ENCODE results near the gene UST. TPM values are rescaled to one million over a fixed set of nuclear protein-coding genes. Genes with fewer than 3 reads are reported as not detected.

The UST gene
- total RNA-seq, 2 experiments from 2014 or later, result 1.4 to 4.1 TPM

DNA sequence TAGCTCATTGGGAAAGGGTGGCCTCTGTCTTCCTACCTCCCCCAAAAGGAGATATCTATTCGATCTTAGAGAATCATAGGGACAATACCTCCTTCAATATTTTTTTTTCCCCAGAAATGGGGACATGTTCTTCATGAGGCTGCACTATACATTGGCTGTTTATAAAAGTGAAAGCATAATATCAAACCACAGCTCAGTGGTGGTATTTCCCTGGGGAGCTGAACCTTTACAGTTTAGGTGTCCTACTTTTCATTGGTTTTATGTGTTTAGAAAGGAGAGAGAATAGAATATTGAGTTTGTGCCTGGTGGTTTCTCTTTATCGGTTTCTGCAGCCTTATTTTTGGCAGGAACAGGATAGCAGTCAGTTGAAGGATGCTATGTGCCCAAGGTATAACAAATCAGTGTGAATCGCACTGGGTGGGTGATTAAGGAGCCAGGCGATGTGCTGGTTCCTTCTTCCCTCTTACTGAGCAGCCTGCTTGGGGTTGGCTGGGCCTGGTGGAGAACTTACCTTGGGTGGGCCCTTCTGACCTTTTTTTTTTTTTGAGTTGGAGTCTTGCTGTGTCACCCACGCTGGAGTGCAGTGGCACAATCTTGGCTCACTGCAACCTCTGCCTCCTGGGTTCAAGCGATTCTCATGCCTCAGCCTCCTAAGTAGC is 25.2 kb downstream of the UST start:
- POLR2A ChIA-PET, result interaction anchor here (0.7 to 1.9 kb wide), 2 partner anchors 12 to 135 kb away, joined by 4 to 8 read pairs; no protein-coding TSS in a partner anchor
- no peak for DNase-seq (ENCODE audit: low spot score)
- H3K4me2 ChIP-seq (ENCODE audit: low read length), result no peak overlapping the region
- H4K20me1 ChIP-seq (ENCODE audit: insufficient read depth, low read length), result no peaks in the 10 kb centered on the region
- H3K27ac ChIP-seq (ENCODE audit: low read depth, low read length, poor library complexity, severe bottlenecking), result no peak overlapping the region
- no peaks in the 10 kb centered on the region for H3K79me2 ChIP-seq (ENCODE audit: insufficient read depth, low read depth, low read length)
- BruUV-seq (replicated peaks), result no TSS peak
- CTCF ChIA-PET (ENCODE audit: unreplicated experiment), result no interaction called here
- peaks cover 7% of the 10 kb centered on the region for H3K4me1 ChIP-seq (ENCODE audit: insufficient read depth, low read length, poor library complexity, severe bottlenecking)
- intact Hi-C loops (cut with micrococcal nuclease; ENCODE audit: unreplicated experiment), result no loop called here
- no peaks in the 10 kb centered on the region for H3K9me3 ChIP-seq (ENCODE audit: low read length)
- H3K9me2 ChIP-seq (ENCODE audit: insufficient read depth, low read length), result no peaks in the 10 kb centered on the region
- TF ChIP-seq EZH2phosphoT487 (IDR thresholded peaks at IDR 0.05; ENCODE audit: borderline replicate concordance, low read depth, low read length), result no peak
- no peak for TF ChIP-seq CTCF (conservative IDR thresholded peaks at IDR 0.05; ENCODE audit: low read length)
- H3K36me3 ChIP-seq (ENCODE audit: insufficient read depth, low read length), result no peaks in the 10 kb centered on the region
- no peak overlapping the region for H3K4me3 ChIP-seq (ENCODE audit: low read depth, low read length, poor library complexity, severe bottlenecking)
- no peak overlapping the region for H2AFZ ChIP-seq (ENCODE audit: low read length)

GRCh38 chr6:148775161-148775560 is 28.3 kb downstream of the UST start:
- no peak for DNase-seq (ENCODE audit: low spot score)
- BruUV-seq (replicated peaks), result no TSS peak
- Histone ChIP-seq H3K4me2 (ENCODE audit: low read length) (no peak overlapping the region), H3K36me3 (ENCODE audit: insufficient read depth, low read length) (no peaks in the 10 kb centered on the region), H3K4me3 (ENCODE audit: low read depth, low read length, poor library complexity, severe bottlenecking) (no peak overlapping the region), H3K9me3 (ENCODE audit: low read length) (no peaks in the 10 kb centered on the region), H2AFZ (ENCODE audit: low read length) (no peak overlapping the region), H3K4me1 (ENCODE audit: insufficient read depth, low read length, poor library complexity, severe bottlenecking) (peaks cover under 1% of the 10 kb centered on the region), H3K79me2 (ENCODE audit: insufficient read depth, low read depth, low read length) (no peaks in the 10 kb centered on the region), H4K20me1 (ENCODE audit: insufficient read depth, low read length) (no peaks in the 10 kb centered on the region), H3K9me2 (ENCODE audit: insufficient read depth, low read length) (no peaks in the 10 kb centered on the region), H3K27ac (ENCODE audit: low read depth, low read length, poor library complexity, severe bottlenecking) (no peak overlapping the region)
- intact Hi-C loops (cut with micrococcal nuclease; ENCODE audit: unreplicated experiment), result no loop called here
- TF ChIP-seq EZH2phosphoT487 (IDR thresholded peaks at IDR 0.05; ENCODE audit: borderline replicate concordance, low read depth, low read length) (no peak), CTCF (conservative IDR thresholded peaks at IDR 0.05; ENCODE audit: low read length) (no peak)
- ChIA-PET CTCF (ENCODE audit: unreplicated experiment) (no interaction called here), POLR2A (interaction anchor here (0.6 to 1.8 kb wide), 4 partner anchors 10 to 1949 kb away, joined by 3 to 10 read pairs (median 3); no protein-coding TSS in a partner anchor)

Measured in OCI-LY7 (cell line).